Hematopoietic multipotent progenitor cell treated with erythropoietin and hydrocortisone succinate and interleukin-3 and kit ligand, for 17 days (in vitro differentiated cells): ENCODE results near the gene SLX4IP.
"Not testable (repeated sequence)": the region's sequence is repeated elsewhere in the genome, so short reads cannot be mapped to it uniquely, and the experiment has no call there.

Experiments used
- DNase-seq: peaks from one replicate; pipeline ENCODE4 v3.0.0-alpha.2; 2015; ENCODE audit warnings: low spot score

SLX4IP gene

GRCh38 chr20:10434832-10435812 is at the start of gene SLX4IP:
TSS of gene SLX4IP (plus strand) at chr20:10435305. CDS start at chr20:10458205, 22,900 bp downstream.
- peak; percentile 87 for DNase-seq

GRCh38 chr20:10385850-10386544 is 49.1 kb upstream of the SLX4IP start:
- no peak for DNase-seq

GRCh38 chr20:10387686-10388085 is 47.4 kb upstream of the SLX4IP start:
- DNase-seq, result no peak

- no peak for DNase-seq
These were observed 46.5 kb upstream of the SLX4IP start for GRCh38 chr20:10388597-10388996.

- no peak for DNase-seq
These were observed 44.4 kb upstream of the SLX4IP start for GRCh38 chr20:10390709-10391108.

- DNase-seq, result not testable (repeated sequence)
These were observed 40.4 kb upstream of the SLX4IP start for GRCh38 chr20:10394752-10395151.

- DNase-seq, result no peak
These were observed 36.2 kb upstream of the SLX4IP start for GRCh38 chr20:10398834-10399369.

GRCh38 chr20:10402938-10403608 is 32.0 kb upstream of the SLX4IP start:
- DNase-seq, result no peak

GRCh38 chr20:10404023-10404628 is 31.0 kb upstream of the SLX4IP start:
- no peak for DNase-seq

- DNase-seq, result no peak
These were observed 30.1 kb upstream of the SLX4IP start for GRCh38 chr20:10404959-10405530.

- DNase-seq, result no peak
These were observed 26.8 kb upstream of the SLX4IP start for GRCh38 chr20:10408108-10408813.

GRCh38 chr20:10411673-10412072 is 23.4 kb upstream of the SLX4IP start:
- no peak for DNase-seq

- no peak for DNase-seq
These were observed 22.3 kb upstream of the SLX4IP start for GRCh38 chr20:10412591-10413408.

GRCh38 chr20:10415013-10415650 is 20.0 kb upstream of the SLX4IP start:
- DNase-seq, result no peak

GRCh38 chr20:10417218-10417617 is 17.9 kb upstream of the SLX4IP start:
- DNase-seq, result not testable (repeated sequence)

- no peak for DNase-seq
These were observed 15.5 kb upstream of the SLX4IP start for GRCh38 chr20:10419550-10420133.

- DNase-seq, result no peak
These were observed 11.4 kb upstream of the SLX4IP start for GRCh38 chr20:10423735-10424134.

- peak; percentile 60 for DNase-seq
These were observed 7.9 kb upstream of the SLX4IP start for GRCh38 chr20:10427060-10427692.
